GM19328 (cell line): Measurements from ENCODE around the gene CRY1.

ENCODE experiments used
- ATAC-seq: cut with Tn5 transposase; IDR thresholded peaks from one replicate; pipeline ENCODE4 v1.9.1; 2021; ENCODE audit warnings: mild to moderate bottlenecking, moderate library complexity; ENCODE audit not compliant: unreplicated experiment

CRY1 gene

GRCh38 chr12:106974511-106974910 is 118.8 kb downstream of the CRY1 start:
- no peak for ATAC-seq

DNA sequence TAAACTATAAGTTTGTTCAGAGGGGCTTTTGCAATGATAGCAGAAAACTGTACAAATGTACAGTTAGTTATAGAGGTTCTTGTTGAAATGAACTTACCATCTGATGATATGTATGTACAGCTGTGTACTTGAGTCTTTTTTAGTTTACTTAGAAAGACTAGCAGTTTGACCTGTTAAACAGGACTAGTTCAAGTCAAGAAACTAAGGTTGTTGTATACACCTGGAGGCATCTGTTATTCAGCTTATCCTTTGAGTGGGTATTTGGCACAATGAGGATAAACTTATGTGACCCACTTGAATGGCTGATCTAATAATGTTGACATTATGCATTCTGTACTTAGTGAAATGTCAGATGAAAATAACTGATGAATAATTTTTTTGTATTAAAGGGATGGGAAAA is 119.8 kb downstream of the CRY1 start:
- ATAC-seq: no peak

DNA sequence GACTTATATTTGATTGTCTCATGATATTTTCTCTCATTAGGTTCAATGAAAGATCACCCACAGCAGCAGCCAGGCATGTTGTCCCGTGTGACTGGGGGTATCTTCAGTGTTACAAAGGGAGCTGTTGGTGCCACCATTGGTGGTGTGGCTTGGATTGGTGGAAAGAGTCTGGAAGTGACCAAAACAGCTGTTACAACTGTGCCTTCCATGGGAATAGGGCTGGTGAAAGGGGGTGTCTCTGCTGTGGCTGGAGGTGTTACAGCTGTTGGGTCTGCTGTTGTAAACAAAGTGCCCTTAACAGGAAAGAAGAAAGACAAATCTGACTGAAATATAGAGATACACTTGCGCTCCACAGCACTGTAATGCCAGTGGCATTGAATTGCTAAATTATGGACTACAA is 122.3 kb downstream of the CRY1 start:
- no peak for ATAC-seq

DNA sequence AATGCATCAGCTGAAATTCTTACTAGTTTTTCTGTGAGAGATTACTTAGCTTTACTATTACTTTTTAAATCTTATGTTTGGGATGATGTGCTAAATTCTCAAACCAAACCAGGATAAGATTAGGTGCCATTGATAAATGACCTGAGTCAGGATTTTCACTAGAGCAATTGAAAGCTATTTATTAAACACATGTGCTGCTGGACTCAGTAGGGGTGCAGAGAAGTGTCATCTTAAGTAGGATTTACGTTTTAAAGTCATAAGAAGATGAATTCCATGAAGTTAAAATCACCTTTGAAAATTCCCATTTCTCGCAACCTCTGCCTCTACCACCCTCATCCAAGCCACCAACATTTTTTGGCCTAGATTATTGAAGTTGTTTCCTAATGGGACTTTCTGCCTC is 128.8 kb downstream of the CRY1 start:
- no peak for ATAC-seq

DNA sequence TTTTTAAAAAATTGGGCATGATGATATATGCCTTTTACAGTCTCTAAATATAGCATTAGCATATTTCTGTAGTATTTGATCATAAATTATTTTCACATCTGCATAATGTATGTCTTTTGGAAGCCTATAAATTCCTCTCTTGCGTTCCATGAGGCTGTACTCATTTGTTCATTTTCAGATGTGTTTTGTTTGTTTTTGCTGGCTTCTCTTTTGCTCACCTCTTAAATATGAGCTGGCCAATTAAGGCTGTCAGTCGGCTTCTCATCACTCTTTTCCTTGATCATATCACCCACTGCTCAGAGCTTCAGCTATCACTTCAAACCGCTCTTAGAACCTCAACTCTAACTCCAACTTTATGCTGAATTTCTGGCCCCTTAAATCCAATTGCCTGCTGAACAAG is 131.1 kb downstream of the CRY1 start:
- ATAC-seq: no peak

GRCh38 chr12:106960443-106960842 is 132.9 kb downstream of the CRY1 start:
- no peak for ATAC-seq

GRCh38 chr12:106957583-106957982 is 135.8 kb downstream of the CRY1 start:
- no peak for ATAC-seq

GRCh38 chr12:106956048-106956578 is 137.2 kb downstream of the CRY1 start:
- peak; percentile 29 for ATAC-seq

GRCh38 chr12:106955377-106956047 is 137.8 kb downstream of the CRY1 start, which contains the start of gene TMEM263:
Gene TMEM263 (plus strand): TSS chr12:106955907. CDS start chr12:106967117, 11,210 bp downstream.
- ATAC-seq: peak; percentile 77

DNA sequence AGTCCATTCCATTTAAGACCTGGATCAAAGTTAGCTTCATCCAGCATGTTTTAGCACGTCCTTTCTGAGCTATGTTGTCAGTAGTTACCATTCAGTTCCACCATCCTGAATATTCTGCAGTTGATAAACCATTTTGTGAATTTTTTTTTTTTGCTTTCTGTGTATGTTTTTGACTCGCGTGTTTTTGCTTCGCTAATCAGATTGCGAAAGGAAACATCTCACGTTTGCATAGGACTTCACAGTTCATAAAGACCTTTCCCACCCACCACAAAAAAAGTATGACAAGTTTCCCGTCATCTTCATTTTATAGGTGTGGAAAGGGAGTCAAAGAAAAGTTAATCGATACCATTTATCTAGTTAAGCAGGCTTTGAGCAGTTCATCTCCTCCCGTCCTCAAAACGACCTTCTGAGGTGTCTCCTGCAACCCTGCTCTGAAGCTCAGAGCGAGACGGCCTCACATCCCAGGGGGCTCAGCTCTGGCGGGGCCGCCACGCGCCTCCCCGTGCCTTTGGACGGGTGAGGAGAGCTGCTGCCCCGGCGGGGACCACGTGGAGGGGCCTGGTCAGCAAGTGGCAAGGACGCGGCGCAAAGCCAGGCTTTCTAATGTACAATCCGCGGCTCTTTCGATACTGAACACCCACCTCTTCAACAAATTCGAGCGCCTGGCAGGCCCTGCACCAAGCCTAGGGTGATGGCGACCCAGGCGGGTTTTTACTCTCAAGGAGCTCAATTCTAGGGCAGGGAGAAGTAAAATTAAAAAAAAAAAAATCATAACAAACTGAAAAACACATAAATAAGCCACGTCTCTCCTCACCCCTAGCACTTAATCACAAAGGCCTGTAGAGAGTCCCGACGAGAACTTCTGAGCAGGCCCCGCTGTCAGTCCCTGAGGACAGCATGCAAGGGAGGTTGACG is 138.6 kb downstream of the CRY1 start:
- peak; percentile 13 for ATAC-seq

DNA sequence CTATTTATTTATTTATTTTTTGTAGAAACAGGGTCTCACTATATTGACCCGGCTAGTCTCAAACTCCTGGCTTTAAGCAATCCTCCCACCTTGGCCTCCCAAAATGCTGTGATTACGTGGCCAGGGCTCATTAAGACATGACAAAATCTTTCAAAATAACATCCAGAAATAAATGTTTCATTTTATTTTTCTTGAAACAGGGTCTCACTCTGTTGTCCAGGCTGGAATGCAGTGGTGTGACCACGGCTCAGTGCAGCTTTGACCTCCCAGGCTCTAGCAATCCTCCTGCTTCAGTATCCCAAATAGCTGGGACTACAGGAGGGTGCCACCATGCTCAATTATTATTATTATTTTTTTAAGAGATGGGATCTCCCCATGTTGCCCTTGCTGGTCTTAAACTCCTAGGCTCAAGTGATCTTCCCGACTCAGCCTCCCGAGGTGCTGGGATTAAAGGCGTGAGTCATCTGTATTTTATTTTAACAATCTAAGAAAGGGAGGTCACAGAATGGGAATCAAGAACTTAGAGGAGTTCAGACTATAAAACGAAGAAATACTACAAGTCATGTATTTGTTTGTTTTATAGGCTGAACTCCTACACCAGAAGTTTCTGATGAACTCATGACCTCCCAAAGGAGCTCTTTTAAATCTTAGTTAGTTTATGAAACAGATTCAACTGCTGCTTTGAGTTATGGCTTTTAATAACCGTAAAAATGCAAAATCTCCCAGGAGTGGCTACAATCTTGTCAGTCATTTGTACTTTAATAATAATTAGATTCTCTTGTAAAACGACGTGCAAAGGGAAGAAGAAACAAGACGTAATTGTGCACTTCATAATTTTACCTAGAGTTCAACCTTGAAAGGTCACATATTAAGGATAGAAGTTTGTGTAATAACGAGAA is 139.7 kb downstream of the CRY1 start:
- ATAC-seq: no peak

GRCh38 chr12:106950591-106950990 is 142.8 kb downstream of the CRY1 start:
- no peak for ATAC-seq

DNA sequence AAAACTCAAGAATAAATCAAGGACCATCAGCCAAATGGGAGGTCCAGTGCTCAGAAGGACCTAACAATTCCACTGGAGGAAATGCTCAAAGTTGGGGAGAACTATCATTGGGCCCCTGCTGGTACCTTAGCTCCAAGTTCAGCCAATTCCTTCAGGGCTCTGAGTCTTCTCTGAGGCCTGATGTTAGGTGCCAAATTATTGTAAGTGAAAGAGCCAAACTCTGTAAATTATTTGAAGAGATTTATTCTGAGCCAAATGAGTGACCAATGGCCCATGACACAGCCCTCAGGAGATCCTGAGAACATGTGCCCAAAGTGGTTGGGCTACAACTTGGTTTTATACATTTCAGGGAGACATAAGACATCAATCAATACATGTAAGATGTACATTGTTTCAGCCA is 145.9 kb downstream of the CRY1 start:
- ATAC-seq: no peak

DNA sequence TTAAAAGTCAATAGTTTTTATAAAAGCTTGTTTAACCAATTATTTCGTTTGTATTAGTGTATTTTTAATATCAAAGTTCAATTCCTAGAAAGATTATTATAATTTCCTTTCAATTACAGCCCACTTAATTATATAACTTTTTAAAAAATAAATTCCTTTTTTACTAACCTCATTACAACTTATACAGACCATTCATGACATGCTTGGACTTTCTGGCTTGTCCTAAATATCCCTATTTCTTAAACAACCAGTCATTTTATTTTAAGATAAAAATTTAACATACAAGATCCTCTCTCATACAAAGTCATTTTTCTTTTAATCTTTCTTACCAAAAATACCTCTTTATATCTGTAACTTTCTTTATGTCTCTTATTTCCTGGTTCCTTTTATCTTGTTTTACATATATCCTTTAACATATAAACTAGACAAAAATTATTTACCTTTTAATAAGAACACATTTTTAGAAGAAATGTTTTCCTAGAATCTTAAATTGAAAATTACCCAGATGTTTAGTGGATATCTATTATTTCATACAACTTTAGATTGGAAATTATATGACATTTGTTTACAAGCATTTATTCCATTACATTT is 148.0 kb downstream of the CRY1 start:
- ATAC-seq: no peak

- ATAC-seq: no peak
Observed at GRCh38 chr12:106942775-106943174, 150.6 kb downstream of the CRY1 start.

GRCh38 chr12:106941481-106942156 is 151.7 kb downstream of the CRY1 start:
- ATAC-seq: no peak
